MCF 10A (cell line): ENCODE data around the gene PHTF2. TPM values are rescaled to one million over a fixed set of nuclear protein-coding genes. Genes with fewer than 3 reads are reported as not detected.

Experiments
- BruUV-seq: library from RNA; stranded (reverse); fragments of 400-500 nt; replicated peaks from 2 replicates; lab custom pipeline; 2021; lab: Mats Ljungman, UMichigan
- CTCF ChIA-PET: fragments of 300-600 bp; sonication (Branson Sonifier 250); formaldehyde crosslinking; extraction: SDS; loops from one replicate; lab custom pipeline; 2021; ENCODE audit warnings: antibody characterized with exemption, inconsistent platforms; lab: Yijun Ruan, JAX
- POLR2A ChIA-PET: fragments of 300-600, 350-650 bp; sonication (Branson Sonifier 250); formaldehyde crosslinking; extraction: SDS; loops from one replicate; lab custom pipeline; 2020; ENCODE audit warnings: antibody characterized with exemption, inconsistent platforms; lab: Yijun Ruan, JAX
- DNase-seq: peaks from one replicate; pipeline ENCODE4 v3.0.0-alpha.2; 2018; ENCODE audit not compliant: unreplicated experiment
- H3K27ac Mint-ChIP-seq: one replicate; pipeline ENCODE4 v1.8.0; 2022; ENCODE audit warnings: mild to moderate bottlenecking, low read depth, mixed read lengths; ENCODE audit not compliant: unreplicated experiment
- H3K27me3 Mint-ChIP-seq: one replicate; pipeline ENCODE4 v1.8.0; 2022; ENCODE audit warnings: mixed read lengths; ENCODE audit not compliant: insufficient read depth, unreplicated experiment
- H3K36me3 Mint-ChIP-seq: one replicate; pipeline ENCODE4 v1.8.0; 2022; ENCODE audit warnings: mild to moderate bottlenecking, moderate library complexity, mixed read lengths; ENCODE audit not compliant: insufficient read depth, unreplicated experiment
- H3K4me1 Mint-ChIP-seq: one replicate; pipeline ENCODE4 v1.8.0; 2022; ENCODE audit warnings: mixed read lengths; ENCODE audit not compliant: insufficient read depth, unreplicated experiment
- H3K4me3 Mint-ChIP-seq: one replicate; pipeline ENCODE4 v1.8.0; 2022; ENCODE audit warnings: mild to moderate bottlenecking, moderate library complexity, mixed read lengths; ENCODE audit not compliant: unreplicated experiment
- H3K9me3 Mint-ChIP-seq: one replicate; pipeline ENCODE4 v1.8.0; 2022; ENCODE audit warnings: mixed read lengths; ENCODE audit not compliant: unreplicated experiment
- intact Hi-C: fragments of 100-400 bp; cut with micrococcal nuclease; formaldehyde crosslinking; loops from 2 replicates; pipeline ENCODE4 v1.14.1; 2022
- total RNA-seq: library from RNA; stranded (reverse); gene quantifications from 2 replicates; pipeline ENCODE4 v1.2.3, GENCODE V29; 2022
- TF ChIP-seq, protein P1 (sequence below): fragments of 200-600 bp; IDR thresholded peaks from one replicate; pipeline ENCODE4 v1.8.0; 2022; ENCODE audit warnings: antibody characterized with exemption, mild to moderate bottlenecking; ENCODE audit not compliant: unreplicated experiment

Gene PHTF2
- total RNA-seq, 1 experiment from 2014 or later, result 16.0 TPM

DNA sequence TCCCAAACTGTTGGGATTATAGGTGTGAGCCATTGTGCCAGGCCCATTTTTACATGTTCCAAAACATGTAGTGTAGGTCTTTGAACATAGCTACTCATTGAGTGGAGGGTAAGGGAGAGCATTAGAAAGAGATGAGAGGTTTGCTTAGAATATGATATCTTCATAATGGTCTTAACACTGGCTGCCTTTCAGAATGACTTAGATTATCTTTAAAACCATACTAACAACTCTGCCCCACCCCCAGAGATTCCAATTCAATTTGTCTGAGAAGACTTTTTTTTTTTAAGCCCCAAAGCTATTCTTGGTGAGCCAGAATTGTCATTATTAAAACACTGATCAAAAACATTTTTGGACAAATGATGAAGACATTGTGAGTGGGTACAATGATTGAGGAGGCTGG lies 168.9 kb downstream of the PHTF2 start:
- Mint-ChIP-seq H3K4me1 (no peaks in the 10 kb centered on the region), H3K9me3 (no peaks in the 10 kb centered on the region), H3K4me3 (no peak overlapping the region), H3K36me3 (no peaks in the 10 kb centered on the region), H3K27ac (no peak overlapping the region), H3K27me3 (no peaks in the 10 kb centered on the region)
- no TSS peak for BruUV-seq
- intact Hi-C loops, result no loop called here
- no peak for DNase-seq
- TF ChIP-seq, protein P1, sequence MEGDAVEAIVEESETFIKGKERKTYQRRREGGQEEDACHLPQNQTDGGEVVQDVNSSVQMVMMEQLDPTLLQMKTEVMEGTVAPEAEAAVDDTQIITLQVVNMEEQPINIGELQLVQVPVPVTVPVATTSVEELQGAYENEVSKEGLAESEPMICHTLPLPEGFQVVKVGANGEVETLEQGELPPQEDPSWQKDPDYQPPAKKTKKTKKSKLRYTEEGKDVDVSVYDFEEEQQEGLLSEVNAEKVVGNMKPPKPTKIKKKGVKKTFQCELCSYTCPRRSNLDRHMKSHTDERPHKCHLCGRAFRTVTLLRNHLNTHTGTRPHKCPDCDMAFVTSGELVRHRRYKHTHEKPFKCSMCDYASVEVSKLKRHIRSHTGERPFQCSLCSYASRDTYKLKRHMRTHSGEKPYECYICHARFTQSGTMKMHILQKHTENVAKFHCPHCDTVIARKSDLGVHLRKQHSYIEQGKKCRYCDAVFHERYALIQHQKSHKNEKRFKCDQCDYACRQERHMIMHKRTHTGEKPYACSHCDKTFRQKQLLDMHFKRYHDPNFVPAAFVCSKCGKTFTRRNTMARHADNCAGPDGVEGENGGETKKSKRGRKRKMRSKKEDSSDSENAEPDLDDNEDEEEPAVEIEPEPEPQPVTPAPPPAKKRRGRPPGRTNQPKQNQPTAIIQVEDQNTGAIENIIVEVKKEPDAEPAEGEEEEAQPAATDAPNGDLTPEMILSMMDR, result no peak
- ChIA-PET CTCF (interaction anchor here (0.6 to 0.8 kb wide), 3 partner anchors 23 to 179 kb away, joined by 3 to 6 read pairs (median 3); no protein-coding TSS in a partner anchor), POLR2A (interaction anchor here (0.7 kb wide), 1 partner anchor 168 kb away, joined by 3 read pairs; no protein-coding TSS in a partner anchor)

DNA sequence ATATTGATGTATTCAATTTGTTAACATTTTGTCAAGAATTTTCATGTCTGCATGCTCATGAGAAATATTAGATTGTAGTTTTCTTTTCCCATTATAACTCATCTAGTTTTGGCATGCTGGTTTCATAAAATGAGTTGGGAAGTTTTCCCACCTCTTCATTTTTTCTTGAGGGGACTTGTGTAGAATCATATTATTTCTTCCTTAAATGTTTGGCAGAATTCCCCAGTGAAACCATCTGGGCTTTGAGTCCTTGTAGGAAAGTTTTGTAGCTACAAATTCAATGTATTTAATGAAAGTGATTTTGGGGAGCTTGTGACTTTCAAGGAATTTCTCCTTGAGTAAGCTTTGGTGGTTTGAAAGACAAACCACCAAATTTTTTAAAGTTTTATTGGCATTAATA lies 173.2 kb downstream of the PHTF2 start:
- TF ChIP-seq, protein P1, result no peak

DNA sequence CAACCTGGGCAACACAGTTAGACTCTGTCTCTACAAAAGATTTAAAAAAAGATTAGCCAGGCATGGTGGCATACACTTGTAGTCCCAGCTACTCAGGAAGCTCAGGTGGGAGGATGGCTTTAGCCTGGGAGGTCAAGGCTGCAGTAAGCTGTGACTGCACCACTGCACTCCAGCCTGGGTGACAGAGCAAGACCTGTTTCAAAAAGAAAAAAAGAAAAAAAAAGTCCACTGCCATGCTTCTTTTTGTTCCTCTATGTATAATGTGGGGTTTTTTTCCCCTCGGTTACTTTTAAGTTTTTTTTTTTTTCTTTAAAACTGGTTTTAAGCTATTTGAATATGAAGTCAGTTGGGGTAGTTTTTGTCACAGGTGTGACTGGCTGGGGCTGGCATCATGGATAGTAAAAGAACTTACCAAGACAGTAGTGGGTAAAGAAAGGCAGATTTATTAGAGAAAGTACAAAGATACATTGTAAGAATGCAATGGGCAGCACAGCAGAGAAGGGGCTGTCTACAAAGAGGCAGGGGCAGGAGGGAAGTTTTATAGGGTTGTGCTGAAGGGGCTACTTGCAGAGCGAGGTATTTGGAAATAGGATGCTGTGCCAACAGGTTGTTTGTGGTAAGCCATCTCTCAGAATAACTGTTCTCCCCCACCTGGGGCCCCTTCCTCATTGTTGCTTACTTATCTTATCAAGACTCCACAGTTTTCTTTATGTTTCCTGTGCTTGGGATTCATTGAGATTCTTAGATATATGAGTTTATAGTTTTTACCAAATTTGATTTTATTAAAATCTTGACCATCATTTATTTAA lies 177.3 kb downstream of the PHTF2 start:
- H3K27ac Mint-ChIP-seq, result no peak overlapping the region
- H3K4me1 Mint-ChIP-seq, result no peaks in the 10 kb centered on the region
- ChIA-PET CTCF (interaction anchor here (0.6 kb wide), 1 partner anchor 544 kb away, joined by 3 read pairs; no protein-coding TSS in a partner anchor), POLR2A (interaction anchor here (0.6 kb wide), 1 partner anchor 464 kb away, joined by 3 read pairs; no protein-coding TSS in a partner anchor)
- BruUV-seq, result no TSS peak
- H3K9me3 Mint-ChIP-seq, result no peaks in the 10 kb centered on the region
- H3K27me3 Mint-ChIP-seq, result no peaks in the 10 kb centered on the region
- no peak for DNase-seq
- H3K36me3 Mint-ChIP-seq, result no peaks in the 10 kb centered on the region
- TF ChIP-seq, protein P1, result no peak
- intact Hi-C loops, result no loop called here
- H3K4me3 Mint-ChIP-seq, result no peak overlapping the region

More for the DNA sequence above, 173.2 kb downstream of the PHTF2 start:
- no peak overlapping the region for H3K4me3 Mint-ChIP-seq
- no peak for DNase-seq
- ChIA-PET POLR2A (no interaction called here), CTCF (no interaction called here)
- H3K36me3 Mint-ChIP-seq, result no peaks in the 10 kb centered on the region
- no peak overlapping the region for H3K27ac Mint-ChIP-seq
- intact Hi-C loops, result no loop called here
- BruUV-seq, result no TSS peak
- no peaks in the 10 kb centered on the region for H3K4me1 Mint-ChIP-seq
- H3K9me3 Mint-ChIP-seq, result no peaks in the 10 kb centered on the region
- no peaks in the 10 kb centered on the region for H3K27me3 Mint-ChIP-seq

DNA sequence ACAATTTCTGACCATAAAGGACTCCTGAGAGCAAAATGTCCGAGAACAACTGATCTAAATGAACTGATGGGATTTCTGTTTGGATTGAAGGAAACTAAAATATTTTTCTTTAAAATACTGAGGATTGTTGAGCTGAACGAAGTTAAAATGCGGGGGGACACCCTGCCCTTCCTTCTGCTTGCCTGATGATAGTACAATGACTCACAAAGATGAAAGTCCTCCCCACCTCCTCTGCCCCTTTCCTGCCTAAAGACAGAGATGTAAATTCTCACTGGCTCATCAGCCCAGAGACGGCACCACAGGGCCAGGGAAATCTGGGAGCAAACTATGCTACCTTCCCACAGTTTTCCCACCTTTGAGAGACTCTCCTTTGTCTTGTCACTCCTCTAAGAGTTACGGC lies 180.6 kb downstream of the PHTF2 start:
- no peak overlapping the region for H3K27ac Mint-ChIP-seq
- DNase-seq, result peak; percentile 8
- POLR2A ChIA-PET, result no interaction called here
- H3K9me3 Mint-ChIP-seq, result no peaks in the 10 kb centered on the region
- no peaks in the 10 kb centered on the region for H3K36me3 Mint-ChIP-seq
- H3K27me3 Mint-ChIP-seq, result no peaks in the 10 kb centered on the region
- no TSS peak for BruUV-seq
- H3K4me1 Mint-ChIP-seq, result no peaks in the 10 kb centered on the region
- CTCF ChIA-PET, result no interaction called here
- intact Hi-C loops, result no loop called here
- TF ChIP-seq, protein P1, result no peak
- H3K4me3 Mint-ChIP-seq, result no peak overlapping the region
